Measurements from ENCODE around the gene IFNLR1.

IFNLR1 gene

DNA sequence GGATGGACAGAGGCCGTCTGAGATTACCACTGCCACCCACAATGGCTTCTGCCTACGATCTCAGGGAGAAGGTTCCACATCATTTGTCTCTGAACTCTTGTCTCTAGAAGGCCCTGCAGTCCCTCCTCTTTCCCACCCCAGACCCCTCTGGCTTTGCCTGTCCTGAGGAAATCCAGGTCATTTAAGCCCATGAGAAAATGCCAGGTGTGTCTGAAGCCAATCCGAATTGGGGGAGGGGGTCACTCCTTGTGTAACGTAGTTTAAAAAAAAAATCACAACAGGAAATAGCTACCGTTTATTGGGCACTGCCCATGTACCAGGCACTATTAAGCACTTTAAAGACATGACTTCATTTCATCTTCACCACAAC lies 67.6 kb downstream of the IFNLR1 start:
- H3K27ac Mint-ChIP-seq: no peak overlapping the region
- H3K9me3 Mint-ChIP-seq: no peaks in the 10 kb centered on the region
- H3K36me3 Mint-ChIP-seq (ENCODE audit: low read depth): no peaks in the 10 kb centered on the region
- H3K4me1 Mint-ChIP-seq (ENCODE audit: low read depth): no peaks in the 10 kb centered on the region
- no peak overlapping the region for H3K4me3 Mint-ChIP-seq
- H3K27me3 Mint-ChIP-seq: peaks cover 7% of the 10 kb centered on the region

DNA sequence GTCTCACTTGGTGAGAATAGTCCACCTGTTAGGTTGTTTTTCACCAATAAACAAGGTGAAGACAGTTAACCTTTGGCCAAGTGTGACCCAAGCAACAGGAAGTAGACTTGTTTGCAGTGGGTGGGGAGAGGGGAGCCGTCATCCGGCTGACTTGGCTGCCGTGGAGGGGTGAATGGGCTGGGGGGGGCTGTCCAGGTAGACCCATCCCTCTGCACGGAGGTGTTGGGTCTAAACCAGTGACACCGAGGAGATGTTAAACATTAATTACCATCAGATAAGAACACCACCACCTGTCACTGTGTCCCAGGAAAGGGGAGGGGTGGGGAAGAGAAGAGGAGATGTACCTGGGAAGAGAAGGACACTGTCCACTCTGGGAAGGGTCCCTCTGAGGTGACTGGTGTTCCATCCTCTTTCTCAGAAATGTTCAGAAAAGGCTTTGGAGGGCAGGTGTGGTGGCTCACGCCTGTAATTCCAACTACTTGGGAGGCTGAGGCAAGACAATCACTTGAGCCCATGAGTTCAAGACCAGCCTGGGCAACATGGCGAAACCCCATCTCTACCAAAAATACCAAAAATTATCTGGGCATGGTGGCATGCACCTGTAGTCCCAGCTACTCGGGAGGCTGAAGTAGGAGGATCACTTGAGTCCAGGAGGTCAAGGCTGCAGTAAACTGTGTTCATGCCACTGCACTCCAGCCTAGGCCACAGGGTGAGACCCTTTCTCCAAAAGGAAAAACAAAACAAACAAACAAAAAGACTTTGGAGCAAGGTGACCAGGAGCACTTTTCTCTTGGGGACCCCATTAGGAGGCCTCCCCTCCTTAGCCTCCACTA lies 68.5 kb downstream of the IFNLR1 start:
- no peaks in the 10 kb centered on the region for H3K9me3 Mint-ChIP-seq
- H3K4me3 Mint-ChIP-seq: no peak overlapping the region
- H3K4me1 Mint-ChIP-seq (ENCODE audit: low read depth): no peaks in the 10 kb centered on the region
- no peaks in the 10 kb centered on the region for H3K36me3 Mint-ChIP-seq (ENCODE audit: low read depth)
- H3K27me3 Mint-ChIP-seq: peaks cover 12% of the 10 kb centered on the region
- no peak overlapping the region for H3K27ac Mint-ChIP-seq

DNA sequence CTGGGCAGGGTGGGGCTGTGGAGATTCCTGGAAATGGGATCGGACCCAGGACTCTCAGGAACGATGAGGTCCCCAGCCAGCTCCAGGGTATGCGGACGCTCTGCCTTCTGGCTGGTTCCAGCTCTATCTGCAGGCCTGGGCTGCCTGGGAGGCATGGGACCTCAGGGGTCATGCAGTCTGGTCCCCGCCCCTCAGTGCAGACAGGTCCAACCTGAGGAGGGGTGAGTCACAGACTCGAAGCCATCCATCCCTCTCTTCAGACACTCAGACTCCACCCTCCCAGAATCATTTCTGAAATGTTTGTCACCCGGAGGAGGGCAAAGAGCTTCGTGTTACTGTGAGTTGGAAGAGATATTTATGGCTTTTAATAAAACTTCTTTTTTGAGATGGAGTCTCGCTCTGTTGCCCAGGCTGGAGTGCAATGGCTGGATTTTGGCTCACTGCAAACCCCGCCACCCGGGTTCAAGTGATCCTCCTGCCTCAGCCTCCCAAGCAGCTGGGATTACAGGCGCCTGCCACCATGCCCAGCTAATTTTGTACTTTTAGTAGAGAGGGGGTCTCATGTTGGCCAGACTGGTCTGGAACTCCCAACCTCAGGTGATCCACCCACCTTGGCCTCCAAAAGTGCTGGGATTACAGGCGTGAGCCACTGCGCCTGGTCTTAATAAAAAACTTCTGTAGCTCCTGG lies 69.2 kb downstream of the IFNLR1 start:
- H3K36me3 Mint-ChIP-seq (ENCODE audit: low read depth): no peaks in the 10 kb centered on the region
- H3K27ac Mint-ChIP-seq: no peak overlapping the region
- no peaks in the 10 kb centered on the region for H3K4me1 Mint-ChIP-seq (ENCODE audit: low read depth)
- H3K9me3 Mint-ChIP-seq: no peaks in the 10 kb centered on the region
- H3K27me3 Mint-ChIP-seq: peaks cover 20% of the 10 kb centered on the region
- H3K4me3 Mint-ChIP-seq: no peak overlapping the region

DNA sequence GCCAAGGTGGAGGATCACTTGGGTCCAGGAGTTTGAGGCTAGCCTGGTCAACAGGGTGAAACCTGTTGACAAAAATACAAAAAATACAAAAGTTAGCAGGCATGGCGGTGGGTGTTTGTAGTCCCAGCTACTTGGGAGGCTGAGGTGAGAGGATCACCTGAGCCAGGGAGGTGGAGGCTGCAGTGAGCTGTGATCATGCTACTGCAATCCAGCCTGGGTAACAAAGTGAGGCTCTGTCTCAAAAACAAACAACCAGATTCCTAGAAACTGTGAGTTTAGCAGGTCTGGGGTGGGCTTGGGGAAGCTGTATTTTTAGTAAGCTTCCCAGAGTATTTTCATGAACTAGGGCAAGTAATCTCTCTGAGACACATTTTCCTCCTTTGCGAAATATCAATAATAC lies 70.0 kb downstream of the IFNLR1 start:
- Mint-ChIP-seq H3K27ac (no peak overlapping the region), H3K4me3 (no peak overlapping the region), H3K27me3 (peaks cover 21% of the 10 kb centered on the region), H3K4me1 (ENCODE audit: low read depth) (peaks cover 3% of the 10 kb centered on the region), H3K9me3 (no peaks in the 10 kb centered on the region), H3K36me3 (ENCODE audit: low read depth) (no peaks in the 10 kb centered on the region)

- no peak overlapping the region for H3K4me3 Mint-ChIP-seq
- H3K4me1 Mint-ChIP-seq (ENCODE audit: low read depth): peaks cover 3% of the 10 kb centered on the region
- no peaks in the 10 kb centered on the region for H3K9me3 Mint-ChIP-seq
- H3K36me3 Mint-ChIP-seq (ENCODE audit: low read depth): no peaks in the 10 kb centered on the region
- peaks cover 27% of the 10 kb centered on the region for H3K27me3 Mint-ChIP-seq
- H3K27ac Mint-ChIP-seq: no peak overlapping the region
Observed at GRCh38 chr1:24114753-24115152, 72.3 kb downstream of the IFNLR1 start.

DNA sequence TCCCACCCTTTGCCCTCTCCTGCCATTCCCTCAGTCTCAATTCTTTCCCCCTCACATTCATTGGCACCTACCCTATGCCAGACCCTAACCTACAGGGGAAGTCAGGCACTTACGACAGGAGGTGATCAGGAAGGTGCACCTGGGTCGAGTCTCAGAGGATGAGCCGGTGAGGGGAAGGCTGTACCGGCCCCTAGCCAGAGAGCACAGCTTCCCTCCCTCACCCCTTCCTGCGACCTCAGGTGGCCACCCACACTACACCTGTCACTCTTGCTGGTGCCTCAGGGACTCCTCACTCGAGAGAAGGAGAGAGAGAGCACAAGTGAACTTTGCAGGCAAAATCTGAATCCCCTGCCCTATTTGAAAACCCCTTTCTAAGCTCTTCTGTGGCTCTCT lies 73.5 kb downstream of the IFNLR1 start:
- Mint-ChIP-seq H3K27ac (no peak overlapping the region), H3K27me3 (peaks cover 27% of the 10 kb centered on the region), H3K36me3 (ENCODE audit: low read depth) (no peaks in the 10 kb centered on the region), H3K4me1 (ENCODE audit: low read depth) (peaks cover 3% of the 10 kb centered on the region), H3K9me3 (no peaks in the 10 kb centered on the region), H3K4me3 (no peak overlapping the region)

GRCh38 chr1:24111996-24112779 lies 74.9 kb downstream of the IFNLR1 start, which contains the start of gene MYOM3:
Gene MYOM3 (minus strand): TSS chr1:24112135. CDS start chr1:24108636, 3,499 bp downstream.
- peaks cover 20% of the 10 kb centered on the region for H3K27me3 Mint-ChIP-seq
- H3K9me3 Mint-ChIP-seq: no peaks in the 10 kb centered on the region
- peaks cover 3% of the 10 kb centered on the region for H3K4me1 Mint-ChIP-seq (ENCODE audit: low read depth)
- no peak within 1 kb of the TSS for H3K27ac Mint-ChIP-seq
- H3K4me3 Mint-ChIP-seq: no peak within 1 kb of the TSS
- no peaks in the 10 kb centered on the region for H3K36me3 Mint-ChIP-seq (ENCODE audit: low read depth)

DNA sequence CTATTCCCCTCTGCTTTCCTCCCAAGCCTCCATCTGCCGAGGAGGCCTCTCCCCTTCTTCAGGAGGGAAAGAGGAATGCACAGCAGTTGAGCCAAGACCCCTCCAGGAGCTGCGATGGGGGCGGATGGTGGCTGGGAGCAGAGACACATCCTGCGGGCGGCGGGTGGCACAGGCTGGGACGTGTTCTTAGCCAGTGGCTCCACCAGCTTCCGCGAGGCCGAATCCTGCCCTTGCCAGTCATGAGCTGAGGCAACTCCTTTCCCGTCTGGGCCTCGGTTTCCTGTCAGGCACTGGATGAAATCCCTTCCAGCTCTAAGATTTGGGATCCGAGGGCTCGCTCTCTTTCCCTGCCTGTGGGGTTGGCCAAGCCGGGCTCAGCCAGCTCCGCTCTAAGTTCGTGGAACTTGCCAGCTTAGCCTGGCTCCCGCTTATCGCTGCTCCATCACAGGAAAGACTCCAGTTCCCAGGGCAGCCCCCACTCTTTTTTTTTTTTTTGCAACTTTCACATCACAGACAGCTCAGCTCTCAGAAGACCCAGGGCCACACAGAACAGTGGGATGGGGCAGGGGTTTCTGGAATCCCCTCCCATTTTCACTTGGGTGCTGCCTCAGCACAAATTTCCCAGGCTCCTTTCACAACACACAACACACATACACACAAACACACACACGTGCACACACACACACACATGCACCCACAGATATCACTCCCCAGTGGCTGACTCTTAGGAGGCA lies 75.7 kb downstream of the IFNLR1 start:
- Mint-ChIP-seq H3K9me3 (no peaks in the 10 kb centered on the region), H3K36me3 (ENCODE audit: low read depth) (no peaks in the 10 kb centered on the region), H3K4me3 (no peak overlapping the region), H3K4me1 (ENCODE audit: low read depth) (peaks cover 3% of the 10 kb centered on the region), H3K27me3 (peaks cover 20% of the 10 kb centered on the region), H3K27ac (no peak overlapping the region)

- Mint-ChIP-seq H3K9me3 (no peaks in the 10 kb centered on the region), H3K27me3 (peaks cover 20% of the 10 kb centered on the region), H3K4me1 (ENCODE audit: low read depth) (peaks cover 3% of the 10 kb centered on the region), H3K4me3 (no peak overlapping the region), H3K36me3 (ENCODE audit: low read depth) (no peaks in the 10 kb centered on the region), H3K27ac (no peak overlapping the region)
Observed at GRCh38 chr1:24110642-24111261, 76.3 kb downstream of the IFNLR1 start.

DNA sequence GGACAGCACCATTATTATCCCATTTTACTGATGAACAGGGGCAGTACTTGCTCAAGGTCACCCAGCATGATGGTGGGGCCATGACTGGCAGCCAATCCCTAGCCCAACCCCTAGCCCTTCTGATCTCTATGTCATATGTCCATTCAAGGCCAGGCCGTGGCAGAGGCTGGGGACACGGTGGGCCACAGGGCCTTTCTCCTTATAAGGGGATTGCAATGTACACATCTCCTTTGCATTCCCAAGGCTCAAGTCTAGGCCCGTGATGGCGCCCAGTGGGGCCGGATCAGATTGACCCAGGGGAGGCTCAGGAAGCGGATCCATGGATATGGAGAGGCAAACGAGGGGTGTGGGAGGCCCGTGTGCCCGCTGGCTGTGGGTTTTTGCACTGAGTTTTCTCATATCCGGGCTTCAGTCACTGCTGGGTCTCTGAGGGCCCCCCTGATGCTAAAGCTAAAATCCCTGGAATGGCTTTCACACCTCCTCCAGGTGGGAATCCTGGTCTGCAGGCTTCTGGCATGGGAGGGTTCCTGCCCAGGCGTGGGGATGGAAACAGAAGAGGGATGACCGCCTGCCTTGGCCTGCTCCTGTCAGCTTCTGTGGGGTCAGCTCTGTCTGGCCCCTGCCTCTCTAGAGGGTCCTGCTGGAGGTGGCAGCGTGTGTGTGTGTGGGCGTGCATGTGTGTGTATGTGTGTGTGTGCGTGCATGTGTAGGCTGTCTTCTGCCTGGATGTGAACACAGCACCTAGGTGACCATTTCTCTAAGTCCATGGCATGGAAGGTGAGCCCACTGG lies 77.2 kb downstream of the IFNLR1 start:
- Mint-ChIP-seq H3K4me3 (no peak overlapping the region), H3K36me3 (ENCODE audit: low read depth) (no peaks in the 10 kb centered on the region), H3K4me1 (ENCODE audit: low read depth) (peaks cover 3% of the 10 kb centered on the region), H3K9me3 (no peaks in the 10 kb centered on the region), H3K27ac (no peak overlapping the region), H3K27me3 (peaks cover 20% of the 10 kb centered on the region)

- peaks cover 3% of the 10 kb centered on the region for H3K4me1 Mint-ChIP-seq (ENCODE audit: low read depth)
- H3K27me3 Mint-ChIP-seq: peaks cover 20% of the 10 kb centered on the region
- H3K36me3 Mint-ChIP-seq (ENCODE audit: low read depth): no peaks in the 10 kb centered on the region
- no peak overlapping the region for H3K4me3 Mint-ChIP-seq
- no peak overlapping the region for H3K27ac Mint-ChIP-seq
- no peaks in the 10 kb centered on the region for H3K9me3 Mint-ChIP-seq
Observed at GRCh38 chr1:24109166-24109483, 78.0 kb downstream of the IFNLR1 start.

- Mint-ChIP-seq H3K36me3 (ENCODE audit: low read depth) (no peaks in the 10 kb centered on the region), H3K4me1 (ENCODE audit: low read depth) (peaks cover 3% of the 10 kb centered on the region), H3K4me3 (no peak overlapping the region), H3K9me3 (no peaks in the 10 kb centered on the region), H3K27me3 (peaks cover 14% of the 10 kb centered on the region), H3K27ac (no peak overlapping the region)
Observed at GRCh38 chr1:24108334-24109165, 78.5 kb downstream of the IFNLR1 start.

- H3K4me3 Mint-ChIP-seq: no peak overlapping the region
- no peaks in the 10 kb centered on the region for H3K9me3 Mint-ChIP-seq
- H3K36me3 Mint-ChIP-seq (ENCODE audit: low read depth): no peaks in the 10 kb centered on the region
- H3K4me1 Mint-ChIP-seq (ENCODE audit: low read depth): peaks cover 3% of the 10 kb centered on the region
- peaks cover 6% of the 10 kb centered on the region for H3K27me3 Mint-ChIP-seq
- H3K27ac Mint-ChIP-seq: no peak overlapping the region
Observed at GRCh38 chr1:24107462-24108138, 79.5 kb downstream of the IFNLR1 start.
